Osteoblast (primary cell): Measurements from ENCODE around the gene ATP8B4. TPM values are rescaled to one million over a fixed set of nuclear protein-coding genes. Genes with fewer than 3 reads are reported as not detected.

Experiments used
- DNase-seq: peaks from one replicate; pipeline ENCODE4 v3.0.0; 2011; ENCODE audit warnings: low spot score, mixed read lengths; ENCODE audit not compliant: insufficient read length; ENCODE audit errors: missing footprints
- H2AFZ ChIP-seq: 2 replicates; pipeline ENCODE4 v1.6.0; 2011; ENCODE audit warnings: mild to moderate bottlenecking, low read length
- H3K27ac ChIP-seq: 2 replicates; pipeline ENCODE4 v1.5.1; 2011; ENCODE audit warnings: mild to moderate bottlenecking, low read depth, low read length, moderate library complexity
- H3K27me3 ChIP-seq: 2 replicates; pipeline ENCODE4 v1.6.0; 2012; ENCODE audit warnings: mild to moderate bottlenecking, control low read depth, inconsistent platforms, low read length, moderate library complexity; ENCODE audit not compliant: insufficient read depth
- H3K36me3 ChIP-seq: 2 replicates; pipeline ENCODE4 v1.5.1; 2011; ENCODE audit warnings: mild to moderate bottlenecking, low read length, control low read depth, moderate library complexity; ENCODE audit not compliant: insufficient read depth
- H3K4me1 ChIP-seq: 2 replicates; pipeline ENCODE4 v1.5.1; 2011; ENCODE audit warnings: mild to moderate bottlenecking, low read length, control low read depth, moderate library complexity; ENCODE audit not compliant: insufficient read depth
- H3K4me2 ChIP-seq: 2 replicates; pipeline ENCODE4 v1.6.0; 2011; ENCODE audit warnings: mild to moderate bottlenecking, low read length; ENCODE audit not compliant: insufficient read depth
- H3K4me3 ChIP-seq: fragments of 200-600 bp; sonication (generic); 3 replicates; pipeline ENCODE4 v1.5.1; 2012; ENCODE audit warnings: mild to moderate bottlenecking, low read length, inconsistent platforms; ENCODE audit not compliant: insufficient read depth
- H3K79me2 ChIP-seq: 2 replicates; pipeline ENCODE4 v1.6.0; 2012; ENCODE audit warnings: mild to moderate bottlenecking, low read length, control low read depth, inconsistent platforms; ENCODE audit not compliant: insufficient read depth
- H3K9me3 ChIP-seq: 2 replicates; pipeline ENCODE4 v1.5.1; 2011; ENCODE audit warnings: low read depth, low read length, control low read depth
- H4K20me1 ChIP-seq: 2 replicates; pipeline ENCODE4 v1.6.0; 2012; ENCODE audit warnings: mild to moderate bottlenecking, low read length, control low read depth; ENCODE audit not compliant: insufficient read depth
- total RNA-seq: library from RNA; depleted of rRNA; stranded (reverse); fragments of >200 nt; gene quantifications from 2 replicates; pipeline ENCODE4 v1.2.3, GENCODE V29; 2012
- TF ChIP-seq, protein P1 (sequence below): IDR thresholded peaks from 2 replicates; pipeline ENCODE4 v1.5.1; 2011; ENCODE audit warnings: mild to moderate bottlenecking, low read depth, low read length, moderate library complexity; ENCODE audit errors: extremely low read depth

Gene ATP8B4
- total RNA-seq, 1 donor: 1.1 TPM

DNA sequence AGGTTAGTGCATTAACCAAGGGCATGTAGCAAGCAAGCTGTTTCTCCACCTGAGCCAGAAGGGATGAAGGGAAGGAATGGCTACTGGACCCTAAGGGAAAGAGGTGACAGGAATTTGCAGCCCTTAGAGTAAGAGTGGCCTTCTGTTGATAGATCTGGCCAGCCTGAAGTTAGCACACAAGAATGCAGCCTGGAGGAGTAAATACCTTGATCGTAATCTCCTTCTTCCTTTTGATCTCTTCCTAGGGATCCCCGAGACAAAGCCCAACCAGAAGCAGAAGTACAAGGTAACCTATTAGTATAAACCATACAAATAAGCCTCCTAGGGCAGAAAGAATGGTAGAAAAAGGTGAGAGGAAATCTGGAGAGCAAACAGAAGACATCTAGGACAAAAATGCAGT, 134.6 kb downstream of the ATP8B4 start:
- H3K4me3 ChIP-seq: no peak overlapping the region

DNA sequence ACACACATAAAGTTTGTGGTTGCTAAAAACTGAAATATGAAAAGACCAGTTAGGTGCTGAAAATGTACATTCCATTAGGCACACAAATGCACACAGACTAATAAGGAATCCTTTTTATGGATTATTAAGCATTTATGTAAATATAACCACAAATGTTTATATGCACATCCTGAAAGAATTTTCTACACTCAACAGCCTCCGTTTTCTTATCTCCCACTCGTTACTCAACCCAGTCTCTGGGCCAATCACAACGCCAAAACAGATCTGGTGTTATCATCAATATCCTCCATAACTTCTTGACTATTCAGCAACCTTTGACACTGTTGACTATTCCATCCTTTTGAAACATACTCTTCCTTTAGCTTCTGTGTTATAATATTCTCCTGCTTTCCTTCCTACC, 136.4 kb downstream of the ATP8B4 start:
- no peak overlapping the region for H3K4me2 ChIP-seq

More for the DNA sequence above, 134.6 kb downstream of the ATP8B4 start:
- Histone ChIP-seq H2AFZ (no peak overlapping the region), H3K27me3 (no peaks in the 10 kb centered on the region), H3K27ac (no peak overlapping the region), H3K79me2 (no peaks in the 10 kb centered on the region), H3K4me1 (no peaks in the 10 kb centered on the region), H3K36me3 (no peaks in the 10 kb centered on the region), H4K20me1 (no peaks in the 10 kb centered on the region), H3K4me2 (no peak overlapping the region), H3K9me3 (no peaks in the 10 kb centered on the region)
- TF ChIP-seq, protein P1, sequence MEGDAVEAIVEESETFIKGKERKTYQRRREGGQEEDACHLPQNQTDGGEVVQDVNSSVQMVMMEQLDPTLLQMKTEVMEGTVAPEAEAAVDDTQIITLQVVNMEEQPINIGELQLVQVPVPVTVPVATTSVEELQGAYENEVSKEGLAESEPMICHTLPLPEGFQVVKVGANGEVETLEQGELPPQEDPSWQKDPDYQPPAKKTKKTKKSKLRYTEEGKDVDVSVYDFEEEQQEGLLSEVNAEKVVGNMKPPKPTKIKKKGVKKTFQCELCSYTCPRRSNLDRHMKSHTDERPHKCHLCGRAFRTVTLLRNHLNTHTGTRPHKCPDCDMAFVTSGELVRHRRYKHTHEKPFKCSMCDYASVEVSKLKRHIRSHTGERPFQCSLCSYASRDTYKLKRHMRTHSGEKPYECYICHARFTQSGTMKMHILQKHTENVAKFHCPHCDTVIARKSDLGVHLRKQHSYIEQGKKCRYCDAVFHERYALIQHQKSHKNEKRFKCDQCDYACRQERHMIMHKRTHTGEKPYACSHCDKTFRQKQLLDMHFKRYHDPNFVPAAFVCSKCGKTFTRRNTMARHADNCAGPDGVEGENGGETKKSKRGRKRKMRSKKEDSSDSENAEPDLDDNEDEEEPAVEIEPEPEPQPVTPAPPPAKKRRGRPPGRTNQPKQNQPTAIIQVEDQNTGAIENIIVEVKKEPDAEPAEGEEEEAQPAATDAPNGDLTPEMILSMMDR: no peak
- DNase-seq: peak; percentile 4

DNA sequence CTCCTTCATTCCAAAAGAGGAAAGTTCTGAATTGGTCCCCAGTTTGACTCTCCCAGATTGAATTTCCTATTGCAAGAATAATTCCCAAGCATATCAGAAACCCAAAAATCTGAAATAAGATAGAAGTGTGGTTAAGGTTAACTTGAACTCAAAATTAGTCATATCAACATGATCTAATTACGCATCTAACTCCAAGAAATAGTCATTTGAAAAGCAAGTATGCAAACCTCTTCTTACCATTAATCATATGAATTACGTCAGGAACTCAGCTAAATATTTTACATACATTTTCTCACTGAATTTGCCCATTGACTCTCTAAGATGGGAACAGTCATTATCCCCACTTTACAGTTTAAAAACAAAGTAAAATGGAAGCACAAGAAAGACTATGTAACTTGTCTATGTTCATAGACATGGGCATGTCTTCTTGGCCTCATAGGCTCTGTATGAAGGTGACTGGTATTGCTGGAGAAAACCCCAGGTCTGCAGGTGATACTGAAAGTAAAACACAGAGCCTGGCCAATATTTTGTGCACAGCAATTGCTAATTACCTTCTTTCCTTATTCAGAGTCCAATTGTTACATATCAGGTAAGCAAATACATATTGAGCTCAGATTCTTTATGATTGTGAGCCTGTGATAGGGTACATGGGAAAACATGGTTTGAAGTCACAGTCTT, 139.2 kb downstream of the ATP8B4 start:
- Histone ChIP-seq H3K9me3 (no peaks in the 10 kb centered on the region), H3K4me2 (no peak overlapping the region), H3K79me2 (no peaks in the 10 kb centered on the region), H3K4me1 (no peaks in the 10 kb centered on the region), H3K27me3 (no peaks in the 10 kb centered on the region), H3K36me3 (no peaks in the 10 kb centered on the region), H2AFZ (no peak overlapping the region), H4K20me1 (no peaks in the 10 kb centered on the region), H3K4me3 (no peak overlapping the region), H3K27ac (no peak overlapping the region)
- TF ChIP-seq, protein P1: no peak
- no peak for DNase-seq

More for the DNA sequence above, 136.4 kb downstream of the ATP8B4 start:
- no peak for DNase-seq
- Histone ChIP-seq H3K4me3 (no peak overlapping the region), H3K36me3 (no peaks in the 10 kb centered on the region), H3K9me3 (no peaks in the 10 kb centered on the region), H3K27me3 (no peaks in the 10 kb centered on the region), H3K27ac (no peak overlapping the region), H2AFZ (no peak overlapping the region), H3K79me2 (no peaks in the 10 kb centered on the region), H3K4me1 (no peaks in the 10 kb centered on the region), H4K20me1 (no peaks in the 10 kb centered on the region)
- TF ChIP-seq, protein P1: no peak

DNA sequence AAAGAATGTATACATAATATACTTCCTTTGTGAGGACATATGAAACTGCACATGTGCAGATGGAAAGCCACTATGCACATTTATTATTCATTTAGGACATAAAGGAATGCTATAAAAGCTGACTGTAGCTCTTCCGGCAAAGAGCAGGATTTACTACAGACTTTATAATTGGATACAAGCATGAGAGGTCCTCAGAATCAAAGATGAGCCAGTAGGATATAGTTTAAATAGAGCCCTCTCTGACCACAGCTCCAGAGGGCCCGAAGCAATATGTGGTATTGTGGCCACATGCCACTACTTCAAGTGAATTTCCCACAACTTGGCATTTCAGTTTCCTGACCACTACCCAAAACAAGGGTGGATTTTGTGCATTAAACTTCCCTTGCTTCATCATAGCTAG, 140.9 kb downstream of the ATP8B4 start:
- no peak for DNase-seq
- H3K79me2 ChIP-seq: no peaks in the 10 kb centered on the region
- no peak overlapping the region for H3K4me2 ChIP-seq
- no peak overlapping the region for H3K27ac ChIP-seq
- TF ChIP-seq, protein P1: no peak
- no peaks in the 10 kb centered on the region for H3K9me3 ChIP-seq
- no peaks in the 10 kb centered on the region for H4K20me1 ChIP-seq
- no peak overlapping the region for H3K4me3 ChIP-seq
- no peak overlapping the region for H2AFZ ChIP-seq
- H3K36me3 ChIP-seq: no peaks in the 10 kb centered on the region
- no peaks in the 10 kb centered on the region for H3K4me1 ChIP-seq
- no peaks in the 10 kb centered on the region for H3K27me3 ChIP-seq
